OCI-M2 (cell line): ENCODE data around the gene CEP57.
"Not testable (repeated sequence)": the region's sequence is repeated elsewhere in the genome, so short reads cannot be mapped to it uniquely, and the experiment has no call there.

ENCODE experiments used
- DNase-seq: peaks from one replicate; lab custom pipeline; 2025; ENCODE audit not compliant: unreplicated experiment; lab: John Stamatoyannopoulos, UW

Gene CEP57

DNA sequence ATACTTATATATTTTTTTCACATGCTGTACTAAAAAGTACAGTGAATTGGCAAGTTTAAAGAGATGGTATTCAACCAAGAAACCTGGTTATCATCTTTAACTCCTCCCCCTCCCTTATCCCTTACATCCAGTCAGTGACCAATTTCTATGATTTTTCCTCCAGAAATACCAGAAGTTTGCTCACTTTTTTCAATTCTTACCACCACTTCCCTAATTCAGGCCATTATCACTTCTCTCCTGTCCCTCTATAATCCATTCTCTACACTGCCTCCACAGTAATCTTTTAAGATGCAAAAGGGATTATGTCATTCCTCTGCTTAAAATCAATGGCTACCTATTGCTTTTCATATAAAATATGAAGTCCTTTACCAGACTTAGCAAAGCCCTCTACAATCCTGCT is 62.8 kb downstream of the CEP57 start:
- no peak for DNase-seq

DNA sequence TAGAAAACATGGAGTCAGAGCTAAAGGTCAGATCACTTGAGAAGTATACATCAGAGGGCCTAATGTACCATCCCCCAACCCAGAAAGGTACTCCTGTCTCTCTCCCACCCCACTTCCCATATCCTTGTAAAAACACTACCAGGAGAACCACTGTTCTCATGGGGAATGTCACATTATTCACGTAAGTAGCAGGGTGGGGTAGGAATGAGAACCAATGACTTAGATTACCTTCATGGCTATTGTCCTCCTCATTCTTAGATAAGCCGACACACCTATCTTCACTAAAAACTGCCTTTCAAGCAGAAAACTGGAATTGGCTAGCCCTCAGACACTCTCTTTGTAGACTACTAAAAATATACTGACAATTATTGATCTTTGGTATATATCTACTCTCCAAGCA is 63.6 kb downstream of the CEP57 start:
- no peak for DNase-seq

DNA sequence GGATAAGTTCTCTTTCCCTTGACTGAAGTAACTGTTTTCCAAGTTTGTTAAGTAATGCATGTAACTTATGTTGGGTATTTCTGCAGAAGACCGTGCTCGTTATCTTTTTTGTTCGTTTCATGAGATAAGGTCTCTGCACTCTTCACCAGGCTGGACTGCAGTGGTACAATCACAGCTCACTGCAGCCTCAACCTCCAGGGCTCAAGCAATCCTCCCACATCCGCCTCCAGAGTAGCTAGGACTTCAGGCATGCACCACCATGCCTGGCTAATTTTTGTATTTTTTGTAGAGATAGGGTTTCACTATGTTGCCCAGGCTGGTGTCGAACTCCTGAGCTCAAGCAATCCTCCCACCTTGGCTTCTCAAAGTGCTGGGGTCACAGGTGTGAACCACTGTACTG is 64.1 kb downstream of the CEP57 start:
- not testable (repeated sequence) for DNase-seq

DNA sequence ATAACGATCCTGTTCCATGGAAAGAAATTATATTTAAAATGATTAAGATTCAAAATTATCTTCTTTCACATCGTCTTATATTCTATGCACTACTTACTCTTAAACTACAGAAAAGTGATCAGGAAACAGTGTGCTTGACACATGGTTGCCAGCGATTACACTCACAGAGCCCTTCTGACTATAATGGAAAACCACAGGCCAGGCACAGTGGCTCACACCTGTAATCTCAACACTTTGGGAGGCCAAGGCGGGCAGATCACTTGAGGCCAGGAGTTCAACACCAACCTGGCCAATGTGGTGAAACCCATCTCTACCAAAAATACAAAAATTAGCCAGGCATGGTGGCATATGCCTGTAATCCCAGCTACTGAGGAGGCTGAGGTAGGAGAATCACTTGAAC is 69.7 kb downstream of the CEP57 start:
- not testable (repeated sequence) for DNase-seq

DNA sequence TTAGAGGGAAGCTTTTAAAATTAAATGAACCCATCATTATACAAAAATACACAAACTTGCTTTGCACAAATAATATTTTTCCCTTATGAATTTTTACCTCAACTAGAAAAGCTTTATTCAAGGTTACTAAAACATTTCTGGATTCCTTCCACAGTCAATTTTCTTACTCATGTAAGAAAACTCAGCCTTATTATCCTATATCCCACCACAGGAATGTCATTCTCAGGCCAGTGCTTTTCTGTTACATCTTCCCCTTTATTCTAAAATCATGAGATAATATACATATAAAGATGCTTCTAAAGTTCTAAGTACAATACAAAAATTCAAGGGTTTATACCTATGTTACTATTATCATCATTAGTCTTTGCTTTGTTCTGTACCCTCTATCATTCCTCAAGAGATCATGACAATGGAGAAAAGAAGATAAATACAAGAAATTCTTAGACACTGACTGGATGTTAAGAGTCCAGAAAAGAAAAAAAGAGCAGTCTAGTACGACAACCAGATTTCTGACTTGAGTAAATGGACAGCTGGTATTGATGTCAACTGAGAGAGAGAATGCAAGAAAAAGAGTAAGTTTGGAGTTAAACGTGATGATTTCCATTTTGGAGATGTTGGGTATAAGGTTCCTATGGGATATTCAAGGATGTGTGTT is 73.3 kb downstream of the CEP57 start:
- no peak for DNase-seq

DNA sequence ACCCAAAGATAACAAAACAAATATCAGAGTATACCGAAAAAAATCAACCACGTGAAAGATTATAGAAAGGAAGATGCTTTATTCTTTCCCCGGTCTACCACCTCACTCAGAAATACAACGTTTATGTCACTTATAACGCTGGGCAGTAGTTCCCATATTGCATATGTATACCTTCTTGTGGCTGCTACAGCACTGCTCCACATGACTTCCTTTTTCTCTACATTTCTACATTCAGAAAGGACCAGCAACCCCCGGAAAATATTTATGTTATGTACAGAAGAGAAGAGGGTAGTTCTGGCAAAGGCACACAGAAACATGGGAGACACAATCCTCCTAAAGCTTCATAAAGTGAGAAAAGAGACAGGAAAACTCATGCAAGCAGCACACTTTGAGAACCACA is 76.8 kb downstream of the CEP57 start:
- no peak for DNase-seq

DNA sequence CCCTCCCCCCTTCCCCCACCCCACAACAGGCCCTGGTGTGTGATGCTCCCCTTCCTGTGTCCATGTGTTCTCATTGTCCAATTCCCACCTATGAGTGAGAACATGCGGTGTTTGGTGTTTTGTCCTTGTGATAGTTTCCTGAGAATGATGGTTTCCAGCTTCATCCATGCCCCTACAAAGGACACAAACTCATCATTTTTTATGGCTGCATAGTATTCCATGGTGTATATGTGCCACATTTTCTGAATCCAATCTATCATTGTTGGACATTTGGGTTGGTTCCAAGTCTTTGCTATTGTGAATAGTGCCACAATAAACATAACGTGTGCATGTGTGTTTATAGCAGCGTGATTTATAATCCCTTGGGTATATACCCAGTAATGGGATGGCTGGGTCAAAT is 80.6 kb downstream of the CEP57 start:
- DNase-seq: not testable (repeated sequence)

DNA sequence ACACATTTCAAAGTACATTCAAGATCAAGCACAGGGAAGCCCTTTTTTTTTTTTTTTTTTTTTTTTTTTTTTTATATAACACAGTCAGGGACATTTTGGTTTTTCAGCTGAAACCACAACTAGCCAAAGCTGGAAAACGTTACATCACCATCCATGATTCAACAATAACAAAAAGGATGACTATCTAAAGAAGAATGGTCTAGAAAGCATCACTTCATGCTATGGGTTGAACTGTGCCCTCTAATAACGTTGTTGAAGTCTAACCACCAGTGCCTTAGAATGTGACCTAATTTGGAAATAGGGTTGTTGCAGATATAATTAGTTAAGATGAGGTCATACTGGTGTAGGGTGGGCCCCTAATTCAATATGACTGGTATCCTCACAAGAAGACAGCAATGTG is 87.0 kb downstream of the CEP57 start:
- no peak for DNase-seq
